ENCODE measurements around the gene ZFP36.

Gene ZFP36

DNA sequence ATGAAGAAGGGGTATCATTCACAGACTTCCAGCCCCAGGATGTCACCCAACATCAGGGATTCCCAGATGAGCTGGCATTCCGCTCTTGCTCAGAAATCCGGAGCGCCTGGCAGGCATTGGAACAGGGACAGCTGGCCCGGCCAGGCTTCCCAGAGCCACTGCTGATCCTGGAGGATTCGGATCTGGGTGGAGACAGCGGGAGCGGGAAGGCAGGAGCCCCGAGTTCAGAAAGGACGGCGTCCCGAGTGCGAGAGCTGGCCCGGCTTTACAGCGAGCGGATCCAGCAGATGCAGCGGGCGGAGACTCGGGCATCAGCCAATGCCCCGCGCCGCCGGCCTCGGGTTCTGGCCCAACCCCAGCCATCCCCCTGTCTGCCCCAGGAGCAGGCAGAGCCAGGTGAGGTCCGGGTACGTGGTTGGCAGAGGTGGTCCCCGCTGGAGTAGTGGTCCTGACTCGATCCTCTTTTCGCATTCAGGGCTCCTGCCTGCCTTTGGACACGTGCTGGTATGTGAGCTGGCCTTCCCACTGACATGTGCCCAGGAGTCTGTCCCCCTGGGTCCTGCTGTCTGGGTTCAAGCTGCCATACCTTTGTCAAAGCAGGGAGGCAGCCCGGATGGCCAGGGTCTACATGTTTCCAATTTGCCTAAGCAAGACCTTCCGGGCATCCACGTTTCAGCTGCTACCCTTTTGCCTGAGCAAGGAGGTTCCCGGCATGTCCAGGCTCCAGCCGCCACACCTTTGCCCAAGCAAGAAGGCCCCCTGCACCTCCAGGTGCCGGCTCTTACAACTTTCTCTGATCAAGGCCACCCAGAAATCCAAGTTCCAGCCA is 16.8 kb downstream of the ZFP36 start:
- DNase-seq, result no peak

DNA sequence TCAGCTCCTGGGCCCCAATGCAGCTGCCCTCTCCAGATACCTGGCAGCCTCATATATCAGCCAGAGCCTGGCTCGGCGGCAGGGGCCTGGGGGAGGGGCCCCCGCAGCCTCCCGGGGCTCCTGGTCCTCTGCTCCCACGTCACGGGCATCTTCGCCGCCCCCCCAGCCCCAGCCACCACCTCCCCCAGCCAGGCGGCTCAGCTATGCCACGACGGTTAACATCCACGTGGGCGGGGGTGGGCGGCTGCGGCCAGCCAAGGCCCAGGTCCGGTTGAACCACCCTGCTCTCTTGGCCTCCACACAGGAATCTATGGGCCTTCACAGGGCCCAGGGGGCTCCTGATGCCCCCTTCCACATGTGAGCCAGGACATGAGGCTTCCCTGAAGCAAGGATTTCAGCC is 18.3 kb downstream of the ZFP36 start:
- no peak for DNase-seq

DNA sequence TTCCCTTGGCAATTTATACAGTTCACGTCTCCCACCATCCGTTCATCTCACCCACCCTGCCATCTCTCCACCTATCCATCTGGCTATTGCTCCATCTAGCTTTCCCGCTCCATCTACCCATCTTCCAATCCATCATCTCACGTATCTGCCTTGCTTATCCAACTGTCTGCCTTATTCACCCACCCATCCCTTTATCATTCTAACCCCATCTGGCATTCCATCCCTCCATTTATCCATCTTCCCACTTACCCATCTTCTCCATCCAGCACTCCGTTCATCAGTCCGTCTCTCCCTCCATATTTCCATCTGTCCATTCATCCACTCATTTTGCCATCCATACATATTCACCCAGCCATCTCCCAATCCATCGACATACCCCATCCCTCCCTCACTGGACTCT is 19.1 kb downstream of the ZFP36 start:
- no peak for DNase-seq

DNA sequence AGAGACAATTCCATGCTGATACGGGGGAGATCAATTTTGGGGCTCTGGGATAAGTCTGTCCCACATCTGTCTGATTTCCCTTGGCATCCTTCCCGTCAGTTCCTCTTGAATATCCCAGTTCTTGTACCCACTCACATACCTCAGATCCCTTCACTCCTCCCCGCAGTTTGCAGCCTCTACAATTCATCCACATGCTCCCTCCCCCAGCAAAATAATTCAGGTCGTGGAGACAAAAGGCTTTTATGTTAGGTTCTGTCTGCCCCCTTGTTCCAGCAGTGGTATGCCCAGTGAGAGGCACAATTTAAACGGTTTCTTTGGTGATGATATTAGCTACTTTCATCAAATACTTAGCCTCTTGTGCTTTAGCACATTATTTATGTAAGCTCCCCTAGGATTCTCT is 19.5 kb downstream of the ZFP36 start:
- no peak for DNase-seq

DNA sequence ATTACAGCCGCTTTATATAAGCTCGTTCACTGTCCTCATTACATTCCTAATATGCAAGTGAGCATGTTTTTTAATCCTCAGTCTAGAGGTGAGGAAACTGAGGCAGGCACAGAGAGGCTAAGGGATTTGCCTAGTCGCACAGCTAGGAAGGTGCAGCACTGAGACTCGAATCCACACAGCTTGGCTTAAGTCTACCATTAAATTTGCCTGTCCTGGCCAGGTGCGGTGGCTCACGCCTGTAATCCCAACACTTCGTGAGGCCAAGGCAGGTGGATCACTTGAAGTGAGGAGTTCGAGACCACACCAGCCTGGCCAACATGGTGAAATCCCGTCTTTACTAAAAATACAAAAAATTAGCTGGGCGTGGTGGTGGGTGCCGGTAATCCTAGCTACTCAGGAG is 21.1 kb downstream of the ZFP36 start:
- DNase-seq, result no peak

DNA sequence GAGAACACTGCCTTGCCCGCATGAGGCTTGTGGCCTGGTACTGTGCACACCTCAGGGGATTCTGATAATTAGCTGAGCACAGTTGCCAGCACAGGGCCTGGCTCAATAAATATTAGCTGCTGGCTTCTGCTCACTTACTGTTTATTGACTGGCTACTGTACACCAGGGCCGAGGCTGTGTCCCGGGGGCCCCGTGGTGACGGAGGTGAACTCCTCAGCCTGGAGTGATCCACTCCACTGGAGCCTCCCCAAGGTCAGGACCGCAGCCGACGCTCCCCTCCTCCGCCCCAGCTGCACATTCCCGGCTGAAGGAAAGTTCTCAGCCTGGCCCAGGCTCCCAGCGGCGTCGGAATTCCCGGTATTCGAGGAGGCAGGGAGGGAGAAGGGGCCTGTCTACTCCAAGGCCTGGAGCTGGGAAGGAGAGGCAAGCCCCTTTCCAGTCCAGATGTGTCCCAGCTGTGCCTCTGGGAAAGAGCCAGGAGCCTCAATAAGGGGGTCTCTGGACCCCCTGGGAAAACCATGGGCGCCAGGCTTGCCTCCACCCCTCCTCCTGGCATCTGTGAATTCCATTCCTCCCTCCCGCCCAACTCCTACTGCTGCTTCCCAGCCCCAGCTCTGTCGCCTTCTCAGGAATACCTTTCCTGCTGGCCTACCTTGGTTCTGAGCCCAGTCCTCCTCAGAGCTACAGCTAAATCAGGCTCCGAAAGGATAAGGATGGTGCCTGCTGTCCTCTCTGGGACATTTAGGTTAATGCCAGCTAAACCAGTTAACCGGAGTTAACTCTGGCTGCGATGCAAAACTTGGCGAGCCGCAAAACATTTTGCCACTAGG is 21.9 kb downstream of the ZFP36 start:
- DNase-seq, result no peak

DNA sequence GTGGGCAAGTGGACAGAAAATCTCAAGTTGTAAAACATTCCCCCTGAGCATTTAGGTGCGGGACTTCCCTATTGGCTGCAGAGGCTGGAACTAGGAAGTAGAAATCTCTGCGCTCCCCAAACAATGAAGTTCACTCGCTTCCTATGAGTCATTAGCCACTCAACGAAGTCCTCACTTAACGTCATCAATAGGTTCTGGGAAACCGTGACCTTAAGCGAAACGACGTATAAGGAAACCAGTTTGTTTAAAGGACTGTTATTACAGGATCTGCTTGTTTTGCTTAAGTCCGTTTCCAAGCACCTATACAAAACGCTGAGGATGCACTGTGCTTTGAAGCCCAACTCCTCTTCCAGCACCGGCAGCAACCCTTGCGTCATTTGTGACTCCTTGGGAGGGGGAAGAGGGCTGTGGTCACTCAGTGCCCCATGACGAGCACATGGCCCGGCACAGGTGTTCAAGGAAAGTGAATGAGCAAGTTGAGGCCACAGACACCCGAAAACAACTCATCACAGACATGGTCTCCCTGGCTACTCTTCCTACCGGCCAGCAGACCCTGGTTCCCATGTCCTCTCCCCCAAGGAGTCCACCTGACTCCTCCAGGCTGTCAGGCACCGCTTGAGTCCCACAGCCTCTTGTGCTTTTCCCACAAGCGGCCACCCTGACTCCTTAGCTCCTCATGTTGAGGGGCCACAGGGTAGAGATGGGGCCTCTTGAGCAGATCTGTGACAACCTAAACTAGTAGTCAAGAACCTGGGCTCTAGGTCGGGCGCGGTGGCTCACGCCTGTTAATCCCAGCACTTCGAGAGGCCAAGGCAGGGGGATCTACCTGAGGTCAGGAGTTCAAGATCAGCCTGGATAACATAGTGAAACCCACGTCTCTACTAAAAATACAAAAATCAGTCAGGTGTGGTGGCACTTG is 24.3 kb downstream of the ZFP36 start:
- peak; percentile 45 for DNase-seq

DNA sequence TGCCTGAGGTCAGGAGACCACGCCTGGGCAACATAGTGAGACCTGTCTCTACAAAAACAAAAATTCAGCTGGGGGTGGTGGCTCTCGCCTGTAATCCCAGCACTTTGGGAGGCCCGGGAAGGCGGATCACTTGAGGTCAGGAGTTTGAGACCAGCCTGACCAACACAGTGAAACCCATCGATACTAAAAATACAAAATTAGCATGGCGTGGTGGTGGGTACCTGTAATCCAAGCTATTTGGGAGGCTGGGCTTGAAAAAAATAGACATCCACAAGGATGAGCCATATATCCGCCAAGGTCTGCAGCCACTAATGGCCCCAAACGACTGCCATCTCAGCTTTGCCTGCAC is 26.0 kb downstream of the ZFP36 start:
- DNase-seq, result no peak

DNA sequence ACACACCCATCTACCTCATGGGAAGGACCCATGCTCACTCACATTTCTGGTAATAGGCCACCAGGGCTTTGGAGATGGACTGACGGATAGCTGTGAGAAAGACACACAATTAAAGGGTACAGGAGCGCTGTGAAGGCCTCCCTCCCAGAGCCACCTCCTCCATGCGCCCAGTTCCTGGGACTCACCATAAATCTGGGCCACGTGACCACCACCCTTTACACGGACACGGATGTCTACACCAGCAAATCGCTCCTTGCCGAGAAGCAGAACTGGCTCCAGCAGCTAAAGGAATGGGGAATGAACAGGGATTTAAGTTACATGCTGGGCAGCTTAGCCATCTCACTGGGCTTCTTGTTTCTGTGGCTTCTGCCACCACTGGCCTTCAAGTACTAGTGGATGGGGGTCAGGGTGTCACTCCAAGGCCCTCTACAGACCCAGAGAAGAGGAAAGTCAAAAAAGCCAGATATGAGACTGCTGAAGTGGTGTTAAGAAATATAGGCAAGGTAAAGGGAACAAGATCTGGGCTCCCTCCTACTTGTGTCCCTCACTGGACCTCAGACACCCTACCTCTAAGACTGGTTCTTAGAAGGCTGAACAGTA is 26.9 kb downstream of the ZFP36 start:
- no peak for DNase-seq

DNA sequence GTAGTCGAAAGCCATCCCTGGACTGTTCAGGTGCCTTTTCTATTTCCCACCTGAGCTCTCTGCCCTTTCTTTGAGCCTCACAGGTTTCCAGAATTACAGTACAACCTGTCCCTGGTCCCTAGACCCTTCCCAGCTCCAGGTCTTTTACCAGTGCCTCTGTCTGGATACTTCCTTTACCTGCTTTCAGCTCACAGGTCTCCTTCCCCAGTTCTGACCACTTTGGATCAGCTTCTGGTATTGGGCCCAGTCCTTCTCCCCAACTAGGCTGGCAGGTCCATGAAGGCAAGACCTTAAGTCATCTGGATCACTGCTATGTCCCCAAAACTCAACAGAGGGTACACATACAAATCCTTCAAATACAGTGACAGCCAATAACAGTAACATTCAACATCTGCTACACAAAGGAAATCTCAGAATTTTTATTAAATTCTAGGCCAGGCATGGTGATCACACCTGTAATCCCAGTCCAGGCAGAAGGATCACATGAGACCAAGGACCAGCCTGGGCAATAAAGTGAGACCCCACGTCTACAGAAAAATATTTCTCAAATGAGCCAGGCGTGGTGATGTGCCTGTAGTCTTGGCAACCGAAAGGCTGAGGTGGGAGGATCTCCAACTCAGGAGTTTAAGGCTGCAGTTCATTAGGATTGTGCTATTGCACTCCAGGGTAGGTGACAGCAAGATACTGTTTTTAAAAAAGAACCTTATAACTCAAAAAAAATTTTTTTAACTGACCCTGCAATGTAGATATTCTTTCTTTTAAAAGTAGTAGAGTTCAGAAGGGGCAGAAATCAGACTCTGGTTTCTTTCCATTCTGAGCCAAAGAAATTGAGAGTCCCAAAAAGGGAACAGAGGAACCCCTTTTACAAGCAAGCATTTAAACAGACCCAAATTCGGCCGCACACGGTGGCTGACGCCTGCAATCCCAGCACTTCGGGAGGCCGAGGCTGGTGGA is 27.8 kb downstream of the ZFP36 start:
- no peak for DNase-seq

DNA sequence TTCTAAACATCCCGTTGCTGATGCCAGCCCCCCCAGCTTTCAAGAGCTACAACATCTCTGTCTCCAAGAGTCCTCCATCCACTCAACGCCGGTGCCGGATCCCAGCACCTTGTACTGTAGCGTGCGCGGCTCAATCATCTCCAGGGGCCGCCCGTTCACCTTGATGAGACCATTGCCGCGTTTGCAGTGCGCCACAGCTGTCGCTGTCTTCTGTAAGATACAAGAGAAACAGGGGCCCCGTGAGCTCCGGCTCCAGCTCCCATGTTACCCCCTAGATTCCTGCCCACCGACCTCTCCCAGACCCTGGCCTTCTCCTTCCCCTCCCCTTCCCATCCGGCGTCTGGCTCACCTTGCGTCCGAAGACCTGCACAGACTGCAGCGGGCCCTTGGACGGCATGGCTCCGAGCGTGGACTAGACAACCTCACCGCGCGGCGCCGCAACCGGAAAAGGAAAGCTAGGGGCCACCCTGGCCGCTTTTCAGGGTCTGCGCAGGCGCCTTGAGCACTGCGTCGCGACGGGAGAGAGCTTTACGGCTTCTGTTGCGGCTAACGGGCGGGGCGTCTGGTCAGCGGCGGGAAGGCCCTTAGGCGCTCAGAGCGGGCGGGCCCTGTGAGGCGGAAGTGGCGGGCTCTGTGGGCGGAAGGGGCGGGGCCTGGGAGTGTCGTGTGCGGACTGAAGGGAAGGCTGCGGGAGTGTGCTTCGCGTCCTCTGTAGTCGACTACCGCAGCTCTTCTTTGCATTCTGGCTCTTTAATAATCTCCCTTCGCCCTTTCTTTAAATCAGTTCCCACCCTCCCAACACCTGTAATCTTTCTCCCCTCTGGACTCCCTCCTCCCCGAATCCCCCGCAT is 29.1 kb downstream of the ZFP36 start, which contains the start of gene RPS16:
TSS of gene RPS16 (minus strand) at position 451 of the 851 bp plus-strand sequence. CDS start at position 397, 54 bp downstream.
- peak; percentile 88 for DNase-seq

DNA sequence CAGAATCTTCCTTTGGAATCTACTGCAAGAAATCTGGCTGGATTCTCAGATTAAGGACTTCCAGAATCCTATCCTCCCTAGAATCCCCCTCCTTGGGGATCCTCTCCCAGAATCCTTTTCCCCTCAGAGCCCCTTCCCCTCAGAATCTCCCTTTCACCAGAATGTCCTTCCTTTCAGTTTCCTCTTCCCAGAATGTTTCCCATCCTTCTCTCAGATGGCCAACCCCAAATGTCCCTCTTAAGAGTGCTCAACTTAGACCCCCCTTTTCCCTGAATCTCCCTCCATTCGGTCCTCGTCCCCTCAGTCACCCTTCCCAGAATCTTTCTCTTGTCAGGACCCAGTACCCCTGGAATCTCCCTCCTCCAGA is 29.7 kb downstream of the ZFP36 start:
- no peak for DNase-seq

DNA sequence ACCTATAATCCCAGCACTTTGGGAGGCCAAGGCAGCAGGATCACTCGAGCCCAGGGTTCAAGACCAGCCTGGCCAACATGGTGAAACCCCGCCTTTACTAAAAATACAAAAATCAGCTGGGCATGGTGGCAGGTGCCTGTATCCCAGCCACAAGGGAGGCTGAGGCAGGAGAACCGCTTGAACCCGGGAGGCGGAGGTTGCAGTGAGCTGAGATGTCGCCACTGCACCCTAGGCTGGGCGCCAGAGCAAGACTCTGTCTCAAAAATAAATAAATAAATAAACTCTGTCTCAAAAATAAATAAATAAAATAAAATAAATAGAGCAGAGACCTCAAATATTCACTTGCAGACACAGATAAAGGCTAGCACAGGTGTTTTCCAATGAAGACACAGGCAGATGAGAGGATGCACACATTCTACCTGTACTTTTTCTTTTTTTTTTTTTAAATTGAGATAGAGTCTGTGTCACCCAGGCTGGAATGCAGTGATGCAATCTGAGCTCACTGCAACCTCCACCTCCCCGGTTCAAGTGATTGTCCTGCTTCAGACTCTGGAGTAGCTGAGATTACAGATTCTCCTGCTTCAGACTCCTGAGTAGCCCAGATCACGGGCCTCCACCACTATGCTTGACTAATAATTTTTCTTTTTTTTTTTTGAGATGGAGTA is 31.8 kb downstream of the ZFP36 start:
- no peak for DNase-seq

DNA sequence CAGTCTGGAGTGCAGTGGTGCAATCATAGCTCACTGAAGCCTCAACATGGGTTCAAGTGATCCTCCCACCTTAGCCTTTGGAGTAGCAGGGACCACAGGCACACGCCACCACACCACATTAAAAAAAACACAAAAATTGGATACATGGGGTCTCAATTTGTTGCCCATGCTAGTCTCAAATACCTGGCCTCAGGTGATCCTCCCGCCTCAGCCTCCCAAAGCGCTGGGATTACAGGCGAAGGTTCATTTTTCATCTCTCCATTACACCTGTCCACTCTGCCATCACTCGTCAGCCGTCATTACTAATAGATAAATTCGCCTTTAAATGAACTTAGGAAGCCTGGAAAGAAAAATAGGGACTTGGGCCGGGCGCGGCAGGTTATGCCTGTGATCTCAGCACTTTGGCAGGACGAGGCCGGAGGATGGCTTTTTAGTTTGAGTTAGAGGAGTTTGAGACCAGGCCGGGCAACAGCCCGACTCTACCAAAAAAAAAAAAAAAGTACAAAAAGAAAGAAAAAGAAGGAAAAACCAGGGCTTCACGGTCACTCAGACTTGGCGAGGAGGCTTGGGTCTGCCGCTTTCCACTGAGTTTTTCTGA is 38.0 kb downstream of the ZFP36 start:
- no peak for DNase-seq

DNA sequence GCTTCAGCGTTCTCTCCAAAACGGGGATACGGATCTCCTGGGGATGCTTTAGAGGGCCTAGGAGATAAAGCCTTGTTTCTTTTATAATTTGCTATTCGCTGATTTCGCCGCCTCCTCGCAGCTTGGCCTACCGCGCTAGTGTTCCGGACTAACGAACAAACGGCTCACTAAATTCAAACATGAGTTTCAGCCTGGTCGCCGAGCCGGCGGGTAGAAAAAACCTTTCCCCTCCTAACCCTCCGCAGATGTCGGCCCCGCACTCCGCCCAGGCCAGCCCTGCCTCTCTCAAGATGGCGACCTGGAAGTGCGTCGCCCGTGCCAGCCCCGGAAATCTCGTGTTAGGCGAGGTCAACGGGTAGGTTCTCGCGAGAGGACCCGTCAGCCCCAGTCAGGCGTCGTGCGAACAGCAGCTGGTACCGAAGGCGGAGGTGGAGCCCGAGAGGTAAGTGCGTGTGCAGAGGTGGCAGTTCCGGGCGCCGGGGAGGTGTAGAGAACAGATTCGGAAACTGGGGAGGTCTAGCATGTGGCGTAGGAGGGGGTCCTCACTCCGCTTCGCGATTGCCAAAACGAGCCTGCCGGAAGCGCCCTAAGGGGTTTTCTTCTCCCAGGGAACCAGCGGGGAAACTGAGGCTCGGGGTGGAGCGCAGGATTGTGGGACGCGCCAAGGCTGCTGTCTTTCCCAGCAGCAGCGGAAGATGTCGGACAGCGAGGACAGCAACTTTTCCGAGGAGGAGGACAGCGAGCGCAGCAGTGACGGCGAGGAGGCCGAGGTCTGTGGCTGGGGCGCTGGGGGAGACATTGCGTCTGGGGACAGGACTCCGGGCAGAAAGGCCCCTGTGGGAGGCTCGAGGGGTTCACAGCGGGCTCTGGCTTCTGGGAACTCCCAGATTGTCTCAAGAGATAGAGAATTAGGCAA is 38.8 kb downstream of the ZFP36 start, which contains the start of gene SUPT5H:
TSS of gene SUPT5H (plus strand) at position 387 of the 916 bp plus-strand sequence. CDS start at position 696, 309 bp downstream.
- DNase-seq, result peak; percentile 85

DNA sequence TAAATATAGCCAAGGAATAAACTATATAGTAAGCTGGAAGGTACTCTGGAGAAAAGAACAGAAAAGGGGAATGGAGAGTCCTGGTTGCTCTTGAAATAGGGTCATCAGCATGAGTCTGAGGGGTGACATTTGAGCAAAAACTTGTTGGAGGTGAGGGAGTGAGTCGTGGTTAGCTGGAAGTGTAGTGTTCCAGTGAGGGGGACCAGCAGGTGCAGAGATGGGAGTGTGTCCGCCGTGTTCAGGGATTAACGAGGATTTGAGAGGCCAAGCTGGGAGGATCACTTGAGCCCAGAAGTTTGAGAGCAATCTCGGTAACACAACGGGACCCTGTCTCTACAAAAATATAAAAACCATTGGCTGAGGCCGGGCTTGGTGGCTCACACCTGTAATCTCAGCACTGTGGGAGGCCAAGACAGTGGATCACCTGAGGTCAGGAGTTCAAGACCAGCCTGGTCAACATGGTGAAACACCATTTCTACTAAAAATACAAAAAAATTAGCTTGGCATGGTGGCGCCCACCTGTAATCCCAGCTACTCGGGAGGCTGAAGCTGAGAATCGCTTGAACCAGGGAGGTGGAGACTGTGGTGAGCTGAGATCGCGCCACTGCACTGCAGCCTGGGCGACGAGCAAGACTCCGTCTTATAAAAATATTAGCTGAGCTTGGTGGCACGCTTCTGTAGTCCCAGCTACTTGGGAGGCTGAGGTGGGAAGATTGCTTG is 39.9 kb downstream of the ZFP36 start:
- DNase-seq, result no peak

DNA sequence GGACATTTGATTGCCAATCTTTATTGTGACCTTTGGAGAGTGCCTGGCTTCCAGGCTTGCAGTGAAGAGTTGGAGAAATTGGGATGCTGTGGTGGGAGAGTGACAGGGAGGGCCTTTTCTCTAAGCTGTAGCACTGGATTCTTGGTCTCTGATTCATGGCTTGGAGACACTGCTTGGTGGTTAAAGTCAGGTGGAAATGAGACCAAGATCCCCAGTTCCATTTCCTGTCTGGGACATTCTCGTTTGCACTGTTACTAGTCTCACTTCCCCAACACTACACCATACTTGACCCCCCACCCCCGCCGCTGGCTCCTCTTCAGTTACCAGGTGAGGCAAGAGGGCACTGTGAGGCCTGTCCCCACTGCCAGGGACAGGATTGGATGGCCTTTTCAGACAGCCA is 41.6 kb downstream of the ZFP36 start:
- no peak for DNase-seq

All from NCI-H2029 treated with DMSO at 0.1 percent for 48 hours (cell line).